Gastrocnemius medialis (tissue), 4 donors: Measurements from ENCODE around the gene DNAH17.

Source experiments
- POLR2A ChIP-seq, 2 donors: fragments of 450-650 bp; IDR thresholded peaks; one replicate each; pipeline ENCODE4 v1.6.1; 2017; ENCODE audit warnings: antibody characterized with exemption in 2 of 2, mild to moderate bottlenecking in 2 of 2, moderate library complexity in 2 of 2
- TF ChIP-seq, protein P1 (sequence below), 5 experiments: fragments of 450-650 bp in 3 of 5; fragments of 200-600 bp in 2 of 5; sonication (generic) in 2 of 5; IDR thresholded peaks in 4 of 5; conservative IDR thresholded peaks in 1 of 5; 1 replicate in 4 of 5; 2 replicates in 1 of 5; pipeline ENCODE4 v1.5.1; 2016 to 2019; ENCODE audit warnings: antibody characterized with exemption in 5 of 5, mild to moderate bottlenecking in 3 of 5, moderate library complexity in 3 of 5

DNA sequence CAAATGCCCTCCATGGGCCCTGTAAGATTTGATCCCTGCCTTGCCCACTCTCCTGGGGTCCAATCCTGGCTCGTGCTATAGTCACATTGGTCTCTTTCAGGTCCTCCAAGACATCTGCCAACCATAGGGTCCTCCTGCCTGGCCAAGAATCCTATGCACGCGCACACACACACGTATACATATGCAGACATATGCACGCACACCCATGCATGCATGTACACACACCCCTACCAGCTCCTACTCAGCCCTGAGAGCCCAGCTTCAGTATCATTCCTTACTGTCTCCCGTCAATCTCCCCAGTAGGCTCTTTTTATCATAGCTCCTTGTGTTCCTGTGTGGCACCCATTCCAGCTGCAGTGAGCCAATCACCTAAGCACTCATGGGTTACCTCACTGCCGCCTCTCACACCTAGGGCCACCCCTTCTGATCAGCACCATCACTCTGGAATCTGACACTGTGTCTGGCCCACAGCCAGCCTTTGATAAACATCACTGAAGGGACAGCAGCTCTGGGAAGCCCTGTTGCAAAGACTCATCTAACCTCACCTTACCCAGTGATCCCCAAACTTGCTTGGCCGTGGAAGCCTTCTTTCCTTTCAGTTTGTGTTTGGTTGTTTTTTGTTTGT lies 7.9 kb upstream of the DNAH17 start:
- TF ChIP-seq, protein P1, sequence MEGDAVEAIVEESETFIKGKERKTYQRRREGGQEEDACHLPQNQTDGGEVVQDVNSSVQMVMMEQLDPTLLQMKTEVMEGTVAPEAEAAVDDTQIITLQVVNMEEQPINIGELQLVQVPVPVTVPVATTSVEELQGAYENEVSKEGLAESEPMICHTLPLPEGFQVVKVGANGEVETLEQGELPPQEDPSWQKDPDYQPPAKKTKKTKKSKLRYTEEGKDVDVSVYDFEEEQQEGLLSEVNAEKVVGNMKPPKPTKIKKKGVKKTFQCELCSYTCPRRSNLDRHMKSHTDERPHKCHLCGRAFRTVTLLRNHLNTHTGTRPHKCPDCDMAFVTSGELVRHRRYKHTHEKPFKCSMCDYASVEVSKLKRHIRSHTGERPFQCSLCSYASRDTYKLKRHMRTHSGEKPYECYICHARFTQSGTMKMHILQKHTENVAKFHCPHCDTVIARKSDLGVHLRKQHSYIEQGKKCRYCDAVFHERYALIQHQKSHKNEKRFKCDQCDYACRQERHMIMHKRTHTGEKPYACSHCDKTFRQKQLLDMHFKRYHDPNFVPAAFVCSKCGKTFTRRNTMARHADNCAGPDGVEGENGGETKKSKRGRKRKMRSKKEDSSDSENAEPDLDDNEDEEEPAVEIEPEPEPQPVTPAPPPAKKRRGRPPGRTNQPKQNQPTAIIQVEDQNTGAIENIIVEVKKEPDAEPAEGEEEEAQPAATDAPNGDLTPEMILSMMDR (IDR thresholded peaks at IDR 0.05 in 4 of 5, conservative IDR thresholded peaks at IDR 0.05 in 1 of 5): no peak
- no peak for TF ChIP-seq POLR2A (IDR thresholded peaks at IDR 0.05)
